ENCODE measurements around the gene IZUMO2. TPM values are rescaled to one million over a fixed set of nuclear protein-coding genes. Genes with fewer than 3 reads are reported as not detected.

IZUMO2 gene
- total RNA-seq, 1 donor from 2014 or later = not detected

- Histone ChIP-seq H3K4me1 (no peaks in the 10 kb centered on the region), H3K27me3 (ENCODE audit: low read depth) (no peaks in the 10 kb centered on the region), H3K9me3 (no peaks in the 10 kb centered on the region), H3K36me3 (no peaks in the 10 kb centered on the region), H3K4me3 (no peak overlapping the region), H3K27ac (no peak overlapping the region)
- ATAC-seq (no peak), DNase-seq (no peak)
- TF ChIP-seq CTCF (IDR thresholded peaks at IDR 0.05) = no peak
- intact Hi-C loops (cut with DNase I) = no loop called here
Observed at GRCh38 chr19:50187937-50188336, 24.9 kb upstream of the IZUMO2 start.

GRCh38 chr19:50184196-50184595 lies 21.1 kb upstream of the IZUMO2 start:
- ATAC-seq (no peak), DNase-seq (no peak)
- no peaks in the 10 kb centered on the region for H3K4me1 ChIP-seq
- intact Hi-C loops (cut with DNase I) = no loop called here
- TF ChIP-seq CTCF (IDR thresholded peaks at IDR 0.05) = no peak
- H3K4me3 ChIP-seq = no peak overlapping the region
- no peak overlapping the region for H3K27ac ChIP-seq
- H3K36me3 ChIP-seq = no peaks in the 10 kb centered on the region
- no peaks in the 10 kb centered on the region for H3K9me3 ChIP-seq
- no peaks in the 10 kb centered on the region for H3K27me3 ChIP-seq (ENCODE audit: low read depth)

GRCh38 chr19:50181121-50181520 lies 18.0 kb upstream of the IZUMO2 start:
- no peak overlapping the region for H3K27ac ChIP-seq
- no peaks in the 10 kb centered on the region for H3K36me3 ChIP-seq
- no peaks in the 10 kb centered on the region for H3K27me3 ChIP-seq (ENCODE audit: low read depth)
- H3K4me1 ChIP-seq = no peaks in the 10 kb centered on the region
- H3K4me3 ChIP-seq = no peak overlapping the region
- intact Hi-C loops (cut with DNase I) = no loop called here
- no peaks in the 10 kb centered on the region for H3K9me3 ChIP-seq
- ATAC-seq = no peak
- TF ChIP-seq CTCF (IDR thresholded peaks at IDR 0.05) = no peak
- DNase-seq = no peak

- intact Hi-C loops (cut with DNase I) = no loop called here
- no peaks in the 10 kb centered on the region for H3K9me3 ChIP-seq
- ATAC-seq (no peak), DNase-seq (no peak)
- H3K27ac ChIP-seq = no peak overlapping the region
- no peak overlapping the region for H3K4me3 ChIP-seq
- TF ChIP-seq CTCF (IDR thresholded peaks at IDR 0.05) = no peak
- H3K27me3 ChIP-seq (ENCODE audit: low read depth) = no peaks in the 10 kb centered on the region
- no peaks in the 10 kb centered on the region for H3K36me3 ChIP-seq
- no peaks in the 10 kb centered on the region for H3K4me1 ChIP-seq
Observed at GRCh38 chr19:50178859-50179537, 15.9 kb upstream of the IZUMO2 start.

GRCh38 chr19:50178320-50178719 lies 15.2 kb upstream of the IZUMO2 start:
- H3K27ac ChIP-seq = no peak overlapping the region
- DNase-seq (no peak), ATAC-seq (no peak)
- no peaks in the 10 kb centered on the region for H3K36me3 ChIP-seq
- H3K9me3 ChIP-seq = no peaks in the 10 kb centered on the region
- no peak overlapping the region for H3K4me3 ChIP-seq
- no peak for TF ChIP-seq CTCF (IDR thresholded peaks at IDR 0.05)
- intact Hi-C loops (cut with DNase I) = no loop called here
- H3K4me1 ChIP-seq = no peaks in the 10 kb centered on the region
- no peaks in the 10 kb centered on the region for H3K27me3 ChIP-seq (ENCODE audit: low read depth)

Measured in lower lobe of right lung (tissue), 2 donors.